HepG2 (cell line): ENCODE data around the gene CCDC192.

Experiments used
- CTCF ChIP-seq: sonication (generic); formaldehyde crosslinking; IDR thresholded peaks from 2 replicates; pipeline ENCODE4 v1.5.0; 2020; ENCODE audit warnings: mild to moderate bottlenecking, missing genetic modification reagents, moderate library complexity
- EZH2 ChIP-seq: conservative IDR thresholded peaks from 2 replicates; pipeline ENCODE4 v1.6.1; 2012; ENCODE audit warnings: mild to moderate bottlenecking, low read depth, low read length, moderate library complexity
- FOSL1 ChIP-seq: sonication (generic); formaldehyde crosslinking; IDR thresholded peaks from 2 replicates; pipeline ENCODE4 v1.9.0; 2021; ENCODE audit warnings: missing genetic modification reagents, borderline replicate concordance
- NCOA1 ChIP-seq: sonication (generic); formaldehyde crosslinking; IDR thresholded peaks from 2 replicates; pipeline ENCODE4 v1.9.0; 2021; ENCODE audit warnings: missing genetic modification reagents
- POLR2A ChIP-seq, 2 experiments: IDR thresholded peaks; 2 replicates each; pipeline ENCODE4 v1.6.1; 2011; ENCODE audit warnings: low read depth in 2 of 2, low read length in 2 of 2, mild to moderate bottlenecking in 1 of 2, moderate library complexity in 1 of 2; ENCODE audit not compliant: insufficient read depth in 1 of 2
- PRDM15 ChIP-seq: sonication (generic); formaldehyde crosslinking; IDR thresholded peaks from 2 replicates; pipeline ENCODE4 v1.4.0; 2020; ENCODE audit warnings: missing genetic modification reagents
- TERF1 ChIP-seq: sonication (generic); formaldehyde crosslinking; IDR thresholded peaks from 2 replicates; pipeline ENCODE4 v1.8.0; 2022; ENCODE audit warnings: mild to moderate bottlenecking, missing genetic modification reagents, moderate library complexity
- THYN1 ChIP-seq: sonication (generic); formaldehyde crosslinking; IDR thresholded peaks from 2 replicates; pipeline ENCODE4 v1.8.1; 2023; ENCODE audit warnings: low read depth, mild to moderate bottlenecking, moderate library complexity, missing genetic modification reagents, borderline replicate concordance
- ZNF652 ChIP-seq: IDR thresholded peaks from 2 replicates; pipeline ENCODE4 v1.6.1; 2016; ENCODE audit warnings: low read depth, borderline replicate concordance

GRCh38 chr5:127725673-127726072, 22.5 kb downstream of the CCDC192 start:
- TF ChIP-seq THYN1 (CRISPR knock-in tag), result no peak
- TF ChIP-seq CTCF (CRISPR knock-in tag), result no peak
- no peak for TF ChIP-seq EZH2
- no peak for TF ChIP-seq NCOA1
- TF ChIP-seq ZNF652 (CRISPR knock-in tag), result no peak
- no peak for TF ChIP-seq TERF1 (CRISPR knock-in tag)
- TF ChIP-seq PRDM15 (CRISPR knock-in tag), result no peak
- TF ChIP-seq FOSL1, result no peak
- no peak for TF ChIP-seq POLR2A (IDR thresholded peaks at IDR 0.05; ENCODE audit: insufficient read depth in 1 of 2, low read depth in 2 of 2, low read length in 2 of 2)
